ENCODE data around the gene STEAP1.
"Not testable (repeated sequence)": the region's sequence is repeated elsewhere in the genome, so short reads cannot be mapped to it uniquely, and the experiment has no call there.

The STEAP1 gene

DNA sequence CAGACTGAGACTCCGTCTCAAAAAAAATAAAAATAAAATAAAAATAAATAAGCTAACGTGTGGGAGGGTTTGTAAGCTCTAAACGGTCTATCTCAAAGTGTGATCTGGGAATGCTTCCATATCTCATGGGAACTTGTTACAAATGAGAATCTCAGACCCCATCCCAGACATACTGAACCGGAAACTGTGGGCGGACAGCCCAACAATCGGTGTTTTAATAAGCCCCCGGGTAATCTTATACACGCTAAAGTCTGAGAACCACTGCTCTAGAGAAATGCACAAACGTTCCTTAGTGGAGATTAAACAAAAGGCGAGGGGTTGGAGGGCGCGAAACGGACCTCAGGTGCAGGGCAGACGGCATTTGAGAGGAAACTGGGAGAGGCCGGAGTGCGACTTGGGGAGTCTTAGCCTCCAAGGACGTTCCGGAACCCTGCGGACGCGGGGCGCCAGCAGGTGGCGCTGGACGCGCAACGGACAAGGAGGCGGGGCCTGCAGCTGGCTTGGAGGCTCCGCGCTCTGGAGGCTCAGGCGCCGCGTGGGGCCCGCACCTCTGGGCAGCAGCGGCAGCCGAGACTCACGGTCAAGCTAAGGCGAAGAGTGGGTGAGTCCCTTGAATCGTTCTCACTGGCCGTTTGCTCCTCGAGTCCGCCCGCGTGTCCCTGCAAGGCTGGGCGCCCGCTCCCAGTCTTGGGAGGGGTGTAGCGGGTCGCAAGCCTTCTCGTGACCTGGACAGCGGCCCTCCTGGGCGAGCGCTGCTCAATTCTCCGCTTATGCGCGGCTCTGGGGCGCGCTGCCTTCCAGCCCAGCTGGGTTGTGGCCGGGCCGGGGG, at the start of gene STEAP1:
Gene STEAP1, plus strand, starts transcription at position 527 of the 829 bp plus-strand sequence. CDS start 5,320 bp downstream, outside the sequence.
- peak; percentile 75 for DNase-seq (ENCODE audit: low read depth, low spot score)

DNA sequence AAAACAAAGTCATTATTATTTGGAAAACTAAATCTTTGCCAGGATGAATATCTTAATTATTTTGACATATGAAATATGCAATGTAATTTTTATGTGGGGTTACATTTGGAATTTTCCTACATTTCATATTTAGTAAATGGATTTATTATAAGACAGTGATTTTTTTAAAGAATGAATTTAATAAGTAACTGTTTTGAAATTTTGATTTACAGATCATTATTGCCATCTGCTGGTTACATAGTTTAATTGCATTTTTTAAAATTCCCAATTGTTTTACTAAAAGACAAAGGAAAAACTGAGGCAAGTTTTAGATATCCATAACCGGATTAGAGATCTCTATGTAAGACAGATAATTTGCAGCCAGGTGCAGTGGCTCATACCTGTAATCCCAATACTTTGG, 39.3 kb upstream of the STEAP1 start:
- not testable (repeated sequence) for DNase-seq (ENCODE audit: low read depth, low spot score)

DNA sequence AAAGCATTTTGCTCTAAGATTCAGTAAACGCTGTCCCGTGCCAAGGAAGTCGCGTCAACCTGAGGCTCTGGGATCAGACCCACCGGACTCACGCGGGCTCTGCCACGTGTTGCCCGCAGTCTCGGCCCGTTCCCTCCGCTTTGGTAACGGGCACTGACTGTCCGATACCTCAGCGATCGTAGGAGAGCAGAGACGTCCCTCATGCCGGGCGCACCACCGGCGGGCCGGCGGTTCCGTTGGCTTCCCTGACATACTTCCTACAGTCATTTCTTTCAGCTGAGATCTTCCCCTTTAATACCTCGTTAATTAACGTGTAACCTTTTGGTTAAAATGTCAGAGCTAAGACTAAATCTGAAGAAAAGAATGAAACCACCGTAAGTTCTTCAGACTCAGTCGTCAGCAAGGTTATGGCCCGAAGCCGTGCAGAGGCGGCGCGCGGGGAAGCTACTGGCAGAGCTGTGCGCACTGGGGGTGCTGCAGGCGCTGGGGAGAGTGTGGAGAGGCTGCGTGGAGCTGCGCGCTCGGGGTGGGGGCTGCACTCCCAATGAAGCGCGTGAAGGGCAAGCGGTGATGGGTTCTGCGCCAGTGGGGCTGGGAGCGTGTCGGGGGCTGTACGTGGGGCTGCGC, 35.6 kb upstream of the STEAP1 start:
- DNase-seq (ENCODE audit: low read depth, low spot score): not testable (repeated sequence)

DNA sequence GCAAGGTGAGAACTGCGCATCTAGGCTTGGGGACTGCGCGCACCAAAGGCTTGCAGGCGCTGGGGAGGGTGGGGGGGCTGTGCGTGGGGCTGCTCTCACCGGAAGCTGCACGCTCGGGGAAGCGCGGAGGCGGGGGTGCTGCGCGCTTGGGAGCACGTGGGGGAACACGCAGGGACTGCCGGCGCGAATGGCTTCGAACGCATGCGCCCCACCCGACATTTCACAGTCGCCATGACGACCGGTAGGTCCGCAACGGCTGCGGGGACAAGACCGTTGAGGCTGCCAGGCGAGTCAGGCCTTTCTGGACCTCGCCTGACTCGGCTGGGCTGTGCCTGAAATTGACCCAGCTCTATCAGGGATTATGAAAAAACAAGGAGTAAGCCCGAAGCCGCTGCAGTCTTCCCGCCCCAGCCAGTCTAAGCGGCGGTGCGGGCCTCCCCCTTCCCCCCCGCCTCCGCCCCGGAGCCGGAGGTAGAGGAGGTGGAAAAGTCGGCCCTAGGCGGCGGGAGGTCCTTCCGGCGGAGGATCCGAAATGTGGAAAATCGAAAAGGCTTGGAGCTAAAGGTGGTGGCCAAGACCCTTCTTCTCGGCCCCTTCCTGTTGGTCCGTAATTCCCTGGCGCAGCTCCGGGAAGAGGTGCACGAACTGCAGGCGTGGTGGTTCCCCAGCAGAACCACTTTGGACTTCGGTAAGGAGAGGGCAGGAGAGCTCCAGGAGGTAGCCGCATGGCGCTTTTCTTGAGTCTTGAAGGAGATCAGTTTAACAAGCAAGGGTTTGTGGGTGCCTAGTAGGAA, 34.9 kb upstream of the STEAP1 start:
- no peak for DNase-seq (ENCODE audit: low read depth, low spot score)

DNA sequence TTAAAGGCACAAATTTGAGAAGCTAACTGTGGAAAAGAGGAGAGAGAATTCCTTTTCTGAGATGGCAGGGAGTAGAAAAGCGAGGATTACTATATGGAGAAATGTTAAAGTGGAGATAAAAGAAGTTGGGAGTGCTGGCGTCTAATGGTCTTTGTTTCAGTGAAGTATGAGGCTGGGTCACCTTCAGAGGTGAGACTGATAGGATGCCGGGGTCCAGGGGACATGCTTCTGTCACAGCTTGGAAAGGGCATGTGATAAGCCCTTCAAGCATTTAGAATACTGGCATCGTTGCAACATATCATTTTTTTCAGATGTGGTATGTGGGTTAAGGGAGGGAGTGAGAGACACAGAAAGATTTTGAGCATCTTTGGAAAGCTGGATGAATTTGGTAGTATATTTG, 34.1 kb upstream of the STEAP1 start:
- not testable (repeated sequence) for DNase-seq (ENCODE audit: low read depth, low spot score)

DNA sequence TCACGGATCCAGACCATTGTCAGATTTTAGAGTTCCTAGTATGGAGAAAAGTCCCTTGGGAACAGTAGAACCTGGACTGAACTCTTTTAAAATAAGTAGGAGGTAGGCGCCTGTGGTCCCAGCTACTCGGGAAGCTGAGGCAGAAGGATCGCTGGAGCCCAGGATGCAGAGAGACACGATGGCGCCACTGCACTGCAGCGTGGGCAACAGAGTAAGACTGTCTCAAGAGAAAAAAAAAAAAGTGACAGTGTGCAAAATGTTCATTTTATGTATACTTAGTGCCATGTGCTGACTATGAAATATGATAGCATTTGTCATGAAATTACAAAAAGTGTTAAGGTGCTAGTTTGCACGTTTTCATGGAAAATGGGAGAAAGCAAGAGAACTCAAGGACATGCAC, 22.5 kb upstream of the STEAP1 start:
- not testable (repeated sequence) for DNase-seq (ENCODE audit: low read depth, low spot score)

DNA sequence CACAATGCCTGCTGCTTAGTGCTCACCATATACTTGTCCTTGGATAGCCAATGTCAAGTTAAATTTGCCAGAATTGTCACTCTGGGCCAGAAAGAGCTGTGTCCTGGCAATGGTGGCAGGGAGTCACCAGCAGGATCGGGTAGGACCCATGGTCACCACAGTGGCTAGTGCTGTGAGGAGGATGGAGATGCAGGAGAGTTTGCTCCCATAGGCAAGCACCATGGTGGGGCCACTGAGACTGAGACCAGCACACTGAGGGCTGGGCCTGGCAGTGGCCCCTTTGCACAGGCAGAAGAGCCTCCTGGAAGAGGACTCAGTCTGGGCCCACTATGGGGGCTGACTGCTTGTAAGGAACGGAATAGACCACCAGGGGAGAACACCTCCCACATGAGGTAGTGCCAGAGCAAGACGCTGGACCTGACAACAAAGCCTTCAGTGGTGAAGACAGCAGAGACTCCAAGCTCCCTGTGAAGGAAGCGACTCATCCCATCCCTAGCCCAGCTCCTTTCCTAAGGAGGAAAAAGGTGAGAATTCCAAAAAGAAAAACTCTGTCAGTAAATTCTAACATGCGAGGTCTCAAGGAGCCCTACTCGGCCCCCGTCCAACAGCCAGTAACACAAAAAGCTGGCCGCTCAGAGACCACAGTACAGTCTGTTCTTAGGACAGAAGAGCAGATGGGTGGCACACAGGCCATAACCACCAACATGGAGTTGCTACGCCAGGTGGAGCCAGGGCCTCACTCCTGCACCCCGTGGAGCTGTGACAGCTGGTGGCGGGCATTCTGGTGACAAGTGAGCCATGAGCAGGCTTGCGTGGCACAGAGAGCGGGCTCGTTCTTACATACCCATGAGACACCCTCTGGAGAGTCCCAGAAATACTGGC, 6.9 kb upstream of the STEAP1 start:
- not testable (repeated sequence) for DNase-seq (ENCODE audit: low read depth, low spot score)

DNA sequence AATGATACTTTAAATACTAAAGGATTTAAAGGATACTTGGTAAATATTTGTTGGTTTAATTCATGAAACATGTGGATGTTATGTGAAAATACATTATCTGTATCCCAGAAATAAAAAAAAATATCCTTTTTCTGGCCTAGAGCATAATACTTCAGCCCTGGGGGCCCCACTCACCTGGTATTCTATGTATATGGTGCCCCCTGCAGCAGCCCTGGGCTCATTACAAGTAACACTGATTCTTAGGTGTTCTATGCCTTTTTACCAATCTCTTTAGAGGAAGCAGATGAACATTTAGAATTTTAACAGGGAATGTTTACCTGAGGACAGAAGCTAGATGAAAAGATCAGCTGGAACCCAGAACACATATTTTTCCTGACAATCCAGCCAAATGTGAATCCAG, 4.8 kb upstream of the STEAP1 start:
- DNase-seq (ENCODE audit: low read depth, low spot score): not testable (repeated sequence)

DNA sequence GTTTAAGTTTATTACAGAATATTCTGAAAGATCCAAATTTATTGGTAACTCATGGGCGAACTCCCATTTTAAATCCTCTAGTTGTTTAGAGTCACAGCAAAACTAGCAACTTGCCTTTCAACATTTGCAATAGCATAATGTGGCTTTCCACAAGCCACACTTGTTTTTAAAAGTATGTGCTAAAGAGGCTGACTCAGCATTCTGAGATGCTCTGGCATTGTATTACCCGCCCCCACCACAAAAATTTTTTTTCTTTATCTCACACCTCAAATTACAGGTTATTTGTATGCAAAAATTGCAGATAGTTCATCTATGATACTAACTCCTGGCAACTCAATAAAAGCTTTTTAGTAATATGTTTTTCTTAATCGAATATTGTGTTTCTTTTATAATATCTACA, 2.4 kb upstream of the STEAP1 start:
- not testable (repeated sequence) for DNase-seq (ENCODE audit: low read depth, low spot score)

DNA sequence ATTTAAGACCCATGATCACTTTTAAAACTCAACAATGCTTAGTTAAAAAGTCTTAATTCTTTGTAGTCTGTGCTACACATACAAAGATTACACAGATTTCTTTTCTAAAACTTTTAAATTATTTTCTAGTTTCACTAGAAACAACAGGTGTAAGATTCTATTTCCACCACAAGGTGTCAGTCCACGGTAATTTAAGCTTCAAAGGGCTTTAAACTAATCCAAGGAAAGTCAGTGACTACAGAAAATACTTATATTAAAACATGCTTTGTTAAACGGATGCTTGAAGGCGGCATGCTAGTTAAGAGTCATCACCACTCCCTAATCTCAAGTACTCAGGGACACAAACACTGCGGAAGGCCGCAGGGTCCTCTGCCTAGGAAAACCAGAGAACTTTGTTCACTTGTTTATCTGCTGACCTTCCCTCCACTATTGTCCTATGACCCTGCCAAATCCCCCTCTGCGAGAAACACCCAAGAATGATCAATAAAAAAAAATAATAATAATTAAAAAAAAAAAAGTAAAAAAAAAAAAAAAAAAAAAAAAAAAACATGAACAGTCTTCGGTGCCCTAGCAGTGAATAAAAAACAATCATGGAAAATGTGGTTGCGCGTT, 1.5 kb upstream of the STEAP1 start:
- DNase-seq (ENCODE audit: low read depth, low spot score): not testable (repeated sequence)

DNA sequence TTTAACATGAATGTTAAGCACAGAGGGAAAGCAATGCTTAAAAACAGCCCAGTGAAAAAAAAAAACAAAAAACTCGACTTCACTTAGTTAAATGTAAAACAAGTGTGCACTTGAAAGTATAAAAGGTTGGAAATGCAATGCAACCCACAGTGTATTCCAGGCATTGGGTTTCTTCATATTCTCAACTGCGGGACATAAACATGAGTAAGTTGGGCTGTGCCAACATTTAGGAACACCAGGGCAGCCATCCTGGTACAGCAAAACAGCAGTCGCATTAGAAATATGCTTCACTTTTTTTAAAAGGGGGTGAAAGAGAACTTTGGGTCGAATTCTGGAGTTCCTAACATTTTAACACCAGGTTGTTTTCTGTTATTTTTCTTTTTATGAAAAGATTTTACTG, 937 bp downstream of the STEAP1 start:
- no peak for DNase-seq (ENCODE audit: low read depth, low spot score)

DNA sequence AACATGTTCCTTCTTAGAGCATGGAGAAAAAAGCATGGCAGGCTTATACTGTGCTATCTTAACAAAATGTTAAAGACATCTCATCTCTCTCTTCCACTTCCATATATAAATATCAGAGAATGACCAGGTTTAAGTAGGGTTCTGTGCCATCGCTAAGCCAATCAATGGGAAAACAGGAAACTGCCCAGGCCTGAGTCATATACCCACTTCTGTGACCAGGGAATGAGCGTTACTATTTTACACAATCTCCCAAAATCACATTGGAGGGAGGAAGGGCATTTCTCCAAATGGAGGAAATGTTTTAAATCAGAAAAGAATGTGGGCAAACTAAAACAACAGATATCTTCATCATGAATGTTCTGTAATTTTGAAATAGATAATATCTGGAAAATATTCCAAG, 3.1 kb downstream of the STEAP1 start:
- DNase-seq (ENCODE audit: low read depth, low spot score): not testable (repeated sequence)

DNA sequence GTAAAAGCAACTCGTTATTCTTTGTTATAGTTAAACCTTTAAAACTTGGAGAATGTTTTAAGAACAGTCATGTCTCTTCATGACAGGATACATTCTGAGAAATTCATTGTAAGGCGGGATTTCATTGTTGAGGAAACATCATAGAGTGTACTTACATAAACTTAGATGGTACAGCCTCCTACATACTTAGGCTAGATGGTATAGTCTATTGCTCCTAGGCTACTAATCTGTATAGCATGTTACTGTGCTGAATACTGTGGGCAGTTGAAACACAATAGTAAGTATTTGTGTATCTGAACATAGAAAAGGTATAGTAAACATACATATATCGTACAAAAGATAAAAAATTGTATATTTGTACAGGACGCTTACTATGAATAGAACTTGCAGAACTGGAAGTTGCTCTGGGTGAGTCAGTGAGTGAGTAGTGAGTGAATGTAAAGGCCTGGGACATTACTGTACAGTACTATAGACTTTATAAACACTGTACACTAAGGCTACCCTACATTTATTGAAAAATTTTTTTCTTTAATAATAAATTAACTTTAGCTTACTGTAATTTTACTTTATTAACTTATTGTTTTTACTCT, 3.6 kb downstream of the STEAP1 start:
- not testable (repeated sequence) for DNase-seq (ENCODE audit: low read depth, low spot score)

DNA sequence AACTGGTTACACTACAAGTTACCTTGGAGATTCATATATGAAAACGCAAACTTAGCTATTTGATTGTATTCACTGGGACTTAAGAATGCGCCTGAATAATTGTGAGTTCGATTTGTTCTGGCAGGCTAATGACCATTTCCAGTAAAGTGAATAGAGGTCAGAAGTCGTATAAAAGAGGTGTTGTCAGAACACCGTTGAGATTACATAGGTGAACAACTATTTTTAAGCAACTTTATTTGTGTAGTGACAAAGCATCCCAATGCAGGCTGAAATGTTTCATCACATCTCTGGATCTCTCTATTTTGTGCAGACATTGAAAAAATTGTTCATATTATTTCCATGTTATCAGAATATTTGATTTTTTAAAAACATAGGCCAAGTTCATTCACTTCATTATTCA, 9.3 kb downstream of the STEAP1 start:
- DNase-seq (ENCODE audit: low read depth, low spot score): no peak

DNA sequence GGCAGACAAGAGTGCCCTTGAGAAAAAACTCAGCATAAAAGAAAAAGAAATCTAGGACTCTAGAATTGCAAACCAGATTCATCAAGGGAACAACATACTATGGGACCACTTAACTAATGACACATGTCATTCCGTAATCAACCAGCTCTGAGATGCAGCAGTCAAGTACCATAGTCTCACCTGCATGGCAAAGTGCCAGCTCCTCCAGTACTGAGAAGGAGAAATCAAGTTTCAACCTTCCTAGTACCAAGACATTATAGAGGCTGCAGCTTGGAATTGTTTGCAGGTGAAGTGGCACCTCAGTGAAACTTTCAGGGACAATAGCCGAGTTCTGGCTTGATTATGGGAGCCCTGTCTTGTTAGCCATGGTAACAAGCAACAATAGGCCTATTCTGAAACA, 11.5 kb downstream of the STEAP1 start:
- DNase-seq (ENCODE audit: low read depth, low spot score): no peak

DNA sequence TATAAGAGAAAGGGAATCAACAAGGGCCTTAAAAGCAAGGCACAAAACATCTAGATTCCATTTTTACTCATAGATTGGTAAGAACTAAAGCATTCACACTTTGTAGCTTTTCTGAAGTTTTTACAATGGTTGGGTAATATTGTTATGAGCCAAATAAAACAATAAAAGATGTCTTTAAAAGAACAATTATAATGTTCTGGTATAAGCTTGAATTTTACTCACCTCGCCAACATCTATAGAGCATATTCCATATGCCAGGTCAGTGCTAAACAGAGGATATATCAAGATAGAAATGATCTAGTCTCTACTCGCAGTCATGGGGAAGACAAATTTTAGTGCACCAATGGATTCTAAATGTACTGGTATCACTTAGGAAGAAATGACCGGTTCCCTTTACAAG, 11.9 kb downstream of the STEAP1 start:
- DNase-seq (ENCODE audit: low read depth, low spot score): no peak

DNA sequence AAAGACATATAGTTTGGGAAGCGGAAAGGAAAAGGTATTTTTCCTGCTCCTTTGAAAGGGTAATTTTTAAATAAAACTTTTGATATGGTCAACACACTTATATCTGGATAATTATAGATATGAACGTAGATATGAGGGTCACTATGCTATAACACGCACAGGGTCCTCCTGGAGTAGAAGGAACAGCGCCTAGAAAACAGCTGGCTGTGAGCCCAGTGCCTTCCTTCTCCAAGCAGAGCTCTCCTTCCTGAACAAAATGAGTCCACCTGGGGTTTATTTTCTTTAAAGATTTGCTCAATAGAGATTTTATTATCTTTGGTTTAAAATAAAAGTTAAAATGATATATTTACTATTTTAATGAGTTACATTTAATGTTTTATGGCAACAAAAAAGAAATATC, 13.1 kb downstream of the STEAP1 start:
- no peak for DNase-seq (ENCODE audit: low read depth, low spot score)

DNA sequence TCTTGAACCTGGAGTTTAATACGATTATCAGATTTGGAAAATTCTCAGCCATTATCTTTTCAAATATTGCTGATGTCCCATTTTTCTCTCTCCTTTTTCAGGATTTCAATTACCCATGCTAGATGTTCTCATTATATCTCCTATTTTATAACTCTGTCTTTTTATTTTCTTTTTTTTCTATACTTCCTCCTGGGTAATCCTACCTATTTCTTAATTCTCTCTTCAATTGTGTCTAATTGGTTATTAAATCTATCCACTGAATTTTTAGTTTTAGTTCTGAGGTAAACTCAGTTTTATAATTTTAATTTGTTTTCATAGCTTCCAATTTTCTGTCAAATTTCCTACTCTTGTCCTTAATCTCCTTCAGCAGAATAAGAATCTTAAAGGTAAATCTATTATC, 15.6 kb downstream of the STEAP1 start:
- no peak for DNase-seq (ENCODE audit: low read depth, low spot score)

DNA sequence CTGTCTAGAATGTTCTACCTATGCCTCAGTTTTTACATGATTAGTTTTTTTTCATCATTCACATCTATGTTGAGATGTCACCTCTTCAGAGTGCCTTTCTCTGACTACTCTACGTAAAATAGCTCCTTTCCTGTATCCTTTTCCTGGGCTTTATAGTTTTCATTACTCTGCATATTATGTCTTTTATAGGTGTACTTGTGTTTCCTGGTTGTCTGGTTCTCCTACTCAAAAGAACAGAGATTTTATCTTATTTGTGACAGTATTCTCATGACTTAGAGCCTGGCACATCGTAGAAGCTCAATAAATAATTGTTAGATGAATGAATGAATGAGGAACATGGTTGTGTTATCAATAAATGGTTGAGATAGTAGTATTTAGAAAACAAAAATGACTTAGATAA, 17.9 kb downstream of the STEAP1 start:
- DNase-seq (ENCODE audit: low read depth, low spot score): no peak

DNA sequence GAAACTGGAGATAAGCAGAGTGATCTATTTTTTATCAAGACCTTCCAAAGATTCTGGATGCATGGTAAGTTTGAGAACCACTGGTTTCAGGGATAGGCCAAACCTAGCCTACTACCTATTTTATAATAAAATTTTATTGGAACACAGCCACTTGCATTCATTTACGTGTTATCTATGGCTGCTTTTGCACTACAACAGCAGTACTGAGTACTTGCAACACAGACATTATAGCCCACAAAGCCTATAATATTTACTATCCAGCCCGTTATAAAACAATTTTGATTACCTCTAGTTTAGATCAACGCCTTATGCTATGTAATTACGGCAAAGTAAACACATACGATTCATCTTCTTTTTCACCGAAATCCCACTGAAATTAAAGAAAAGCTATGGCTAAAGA, 18.4 kb downstream of the STEAP1 start:
- no peak for DNase-seq (ENCODE audit: low read depth, low spot score)

Measured in brain pericyte (primary cell).